GM19395 (cell line): ENCODE data around the gene RBKS.
A peak's percentile ranks its signal among the peaks of the same experiment; 100 is the strongest.

Experiments used
- ATAC-seq: cut with Tn5 transposase; IDR thresholded peaks from one replicate; pipeline ENCODE4 v1.9.1; 2021; ENCODE audit warnings: mild to moderate bottlenecking, moderate library complexity; ENCODE audit not compliant: unreplicated experiment

The RBKS gene

DNA sequence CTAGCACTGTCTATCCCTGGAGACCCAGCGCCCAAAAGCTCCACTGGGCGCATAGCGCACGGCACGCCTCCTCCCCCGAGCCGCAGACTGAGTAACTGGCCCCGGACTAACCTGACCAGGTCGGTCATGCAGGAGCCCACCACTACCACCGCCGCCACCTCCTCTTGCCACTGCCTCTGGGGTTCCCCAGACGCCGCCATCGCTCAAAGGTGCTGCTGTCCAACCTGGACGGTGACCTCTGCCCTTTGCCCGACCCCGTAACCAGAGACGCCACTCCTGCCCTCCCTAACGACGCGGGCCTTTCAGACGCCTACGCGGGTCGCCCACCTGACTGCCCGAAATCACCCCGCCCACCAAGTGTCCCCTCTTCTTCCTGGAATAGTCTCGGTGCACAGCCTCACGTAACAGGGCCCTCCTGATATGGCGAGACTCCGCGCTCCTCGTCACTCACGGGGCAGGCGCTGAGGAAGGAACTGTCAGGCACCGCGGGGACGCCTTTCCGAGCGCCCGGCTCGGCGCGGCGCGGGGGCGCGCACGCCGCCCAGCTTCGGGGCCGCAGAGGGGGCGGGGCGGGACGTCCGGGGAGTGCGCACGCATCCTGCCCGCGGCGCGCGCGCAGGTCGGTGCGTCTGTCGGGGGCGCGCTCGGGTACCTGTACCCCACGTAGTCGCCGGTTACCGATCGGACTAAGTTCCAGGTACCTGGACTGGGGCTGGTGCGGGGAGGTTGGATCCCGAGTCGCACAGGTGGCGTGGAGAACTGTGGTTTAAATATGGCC is at the start of gene RBKS, which contains the start of gene BABAM2:
Gene RBKS, minus strand, starts transcription at position 242 of the 778 bp plus-strand sequence. Its CDS starts 42 bp downstream, at position 200.
Gene BABAM2, plus strand, starts transcription at position 584 of the 778 bp plus-strand sequence. CDS start 3,828 bp downstream, outside the sequence.
- ATAC-seq, result peak; percentile 81

DNA sequence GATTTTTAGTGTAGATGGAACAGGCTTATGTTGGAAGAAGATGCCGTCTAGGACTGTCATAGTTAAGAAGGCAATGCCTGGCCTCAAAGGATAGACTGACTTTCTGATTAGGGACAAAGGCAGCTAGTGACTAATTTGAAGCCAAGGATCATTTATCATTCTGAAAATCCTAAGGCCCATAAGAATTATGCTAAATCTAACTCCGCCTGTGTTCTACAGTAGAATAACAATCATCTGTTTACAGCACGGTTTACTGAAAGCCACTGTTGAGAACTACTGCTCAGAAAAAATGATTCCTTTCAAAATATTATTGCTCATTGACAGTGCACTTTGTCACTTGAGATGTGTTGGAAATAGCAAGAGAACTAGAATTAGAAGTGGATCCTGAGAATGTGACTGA is 44.8 kb upstream of the RBKS start:
- ATAC-seq, result no peak

DNA sequence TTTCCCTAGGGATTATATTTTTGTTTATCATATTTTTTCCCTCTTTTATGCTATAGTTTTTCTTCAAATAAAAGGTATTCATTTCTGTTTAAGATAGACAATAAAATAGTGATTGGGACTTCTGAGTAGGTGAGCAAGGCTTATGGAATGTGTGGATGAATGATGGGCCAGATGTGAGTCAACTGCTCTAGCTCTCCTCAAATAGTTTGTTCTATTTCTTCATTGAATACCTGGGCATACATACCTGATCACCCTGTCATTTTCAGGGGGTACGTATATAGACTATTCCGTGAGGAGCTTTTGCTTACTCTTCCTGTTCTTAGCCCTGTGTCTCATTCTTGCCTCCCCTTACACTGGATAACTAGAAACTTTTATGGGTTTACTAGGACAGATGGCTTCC is 42.2 kb upstream of the RBKS start:
- no peak for ATAC-seq

DNA sequence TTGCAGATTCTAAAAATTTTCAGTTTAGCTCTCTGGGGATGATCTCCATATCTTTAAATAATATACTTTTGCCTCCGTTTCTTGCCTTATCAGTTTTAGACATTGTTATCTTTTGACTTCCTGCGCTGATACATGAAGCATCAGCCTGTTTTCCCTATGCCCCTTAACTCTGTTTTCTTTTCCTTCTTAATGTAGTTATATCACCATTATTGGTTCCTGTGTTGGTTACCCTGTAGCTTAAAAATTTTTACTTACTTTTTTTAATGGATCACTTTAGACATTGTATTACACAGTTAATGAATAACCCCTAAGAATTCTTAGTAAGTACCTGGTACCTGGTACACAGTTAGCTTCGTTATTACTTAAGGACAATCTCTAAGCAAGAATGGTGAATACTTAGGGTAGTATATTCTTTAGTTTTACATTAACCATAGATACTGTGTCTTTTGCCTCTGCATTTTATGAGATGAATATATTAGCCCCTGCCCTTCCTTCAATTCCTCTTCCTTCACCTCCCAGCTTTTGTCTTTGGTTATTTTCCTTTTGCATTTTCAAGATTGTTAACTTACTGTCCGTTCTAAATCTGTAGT is 41.3 kb upstream of the RBKS start:
- no peak for ATAC-seq

DNA sequence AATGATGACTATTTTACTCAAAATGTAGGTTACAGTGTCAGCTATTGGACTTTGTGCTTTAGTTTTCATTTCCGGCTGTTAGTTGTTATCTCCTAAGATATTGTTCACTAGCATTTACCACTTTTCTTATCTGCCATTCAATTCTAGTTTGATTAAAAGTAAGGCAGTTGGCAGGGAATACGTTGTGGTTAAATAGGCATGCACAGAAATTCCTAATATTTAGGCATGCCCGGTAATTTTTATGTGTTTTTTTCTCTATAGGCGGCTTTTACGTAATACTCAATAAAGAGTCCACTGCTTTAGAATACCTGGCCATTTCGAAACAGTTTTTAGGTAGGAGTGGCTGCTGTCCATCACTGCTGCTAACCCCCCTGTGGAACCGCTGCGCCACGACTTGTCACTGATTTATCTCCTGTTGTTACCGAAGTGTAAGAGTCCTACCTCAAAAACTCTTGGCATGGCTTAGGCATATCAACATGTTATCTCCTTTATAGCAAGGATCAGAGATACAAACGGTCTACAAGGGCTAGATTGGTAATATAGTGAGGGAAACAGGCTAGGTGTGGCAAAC is 39.8 kb upstream of the RBKS start:
- ATAC-seq, result no peak

DNA sequence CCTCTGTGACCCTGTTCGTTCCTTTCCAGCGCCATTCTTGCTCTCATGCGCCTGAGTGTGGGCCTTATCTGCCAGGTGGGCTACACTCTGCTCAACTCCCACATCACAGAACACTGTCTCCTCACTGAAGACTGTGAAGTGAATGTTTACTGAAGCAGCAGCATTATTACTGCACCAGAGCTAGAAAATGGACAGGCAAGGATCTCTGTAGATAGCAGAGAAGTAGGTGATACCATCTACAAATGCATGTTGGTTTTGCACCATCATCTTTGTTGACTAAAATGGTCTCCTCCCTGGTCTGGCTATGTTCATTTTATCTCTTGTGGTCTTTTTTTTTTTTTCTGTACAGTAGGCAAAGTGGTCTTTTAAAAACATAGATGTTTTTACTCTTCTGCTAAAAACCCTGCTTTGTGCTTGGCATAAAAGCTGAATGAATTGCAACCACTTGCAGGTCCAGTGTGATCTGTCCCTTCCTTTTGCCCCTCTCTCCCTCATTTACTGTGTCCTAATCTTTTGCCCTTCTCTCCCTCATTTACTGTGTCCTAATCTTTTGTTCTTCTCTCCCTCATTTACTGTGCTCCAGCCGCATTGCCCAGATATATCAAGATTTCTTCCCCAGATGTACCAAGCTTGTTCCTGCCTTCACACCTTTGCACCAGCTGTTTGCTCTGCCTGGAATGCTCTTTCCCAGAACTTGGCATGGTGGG is 35.7 kb upstream of the RBKS start:
- no peak for ATAC-seq

DNA sequence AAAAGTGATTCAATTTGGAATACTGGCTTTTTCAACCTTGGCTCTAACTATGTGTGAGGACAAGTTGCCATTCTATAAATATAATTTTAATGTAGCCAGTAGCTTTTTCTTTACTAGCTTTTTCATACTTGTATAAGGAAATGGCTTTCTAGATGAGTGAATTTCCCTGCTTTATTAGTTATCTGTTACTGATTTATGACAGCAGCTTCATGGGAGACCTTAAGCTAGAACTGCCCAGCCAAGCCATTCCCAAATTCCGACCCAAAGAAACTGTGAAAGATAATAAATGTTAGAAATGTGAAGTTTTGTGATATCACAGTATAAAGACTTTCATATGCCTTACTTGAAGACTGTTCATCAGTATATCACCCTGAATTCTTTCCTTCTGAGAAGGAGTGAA is 32.7 kb upstream of the RBKS start:
- ATAC-seq, result no peak

DNA sequence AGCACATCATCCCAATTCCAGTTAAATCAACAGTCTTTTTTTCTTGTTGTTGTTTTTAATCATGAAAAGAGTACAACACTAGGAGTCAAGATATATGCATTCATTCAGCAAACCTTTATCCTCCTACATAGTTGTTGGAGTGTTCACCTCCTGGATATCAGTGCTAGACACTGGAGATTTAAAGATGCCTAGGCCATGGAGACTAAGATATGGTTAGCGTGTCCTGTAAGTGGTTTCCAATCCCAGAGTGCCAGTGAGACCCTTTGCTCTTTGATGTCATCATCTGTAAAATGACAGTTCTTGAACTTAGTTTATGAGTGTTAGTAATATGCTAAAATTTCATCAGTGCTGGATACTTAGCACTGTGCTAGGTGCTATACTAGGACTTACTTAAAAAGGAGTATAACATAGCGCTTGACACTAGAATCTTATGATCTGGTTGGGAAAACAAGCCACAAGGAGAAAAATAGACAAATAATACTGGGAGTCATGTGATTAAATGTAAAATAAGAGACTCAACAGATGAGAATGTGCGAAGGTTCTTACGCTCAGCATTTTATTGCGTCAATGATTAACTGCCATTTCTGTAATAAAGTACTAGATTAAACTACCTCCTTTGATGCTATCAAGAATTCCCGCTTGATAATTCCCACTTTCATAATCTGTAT is 31.8 kb upstream of the RBKS start:
- ATAC-seq, result no peak

DNA sequence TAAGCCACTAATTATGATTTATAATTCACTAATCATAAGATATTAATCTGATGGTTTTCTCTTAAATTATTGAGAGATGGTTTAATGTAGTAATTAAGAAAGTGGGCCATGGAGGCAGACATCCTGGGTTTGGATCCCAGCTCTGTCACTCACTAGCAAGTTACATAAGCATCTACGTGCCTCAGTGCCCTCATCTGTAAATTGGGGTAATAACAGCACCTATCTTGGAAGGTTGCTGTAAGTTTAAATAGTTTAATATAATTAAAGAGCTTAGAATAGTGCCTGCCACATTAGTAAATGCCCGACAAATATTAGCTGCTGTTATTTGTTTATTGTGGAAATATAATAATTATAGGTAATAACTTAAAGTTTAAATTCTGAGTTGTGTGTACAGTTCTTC is 31.2 kb upstream of the RBKS start:
- ATAC-seq, result no peak

DNA sequence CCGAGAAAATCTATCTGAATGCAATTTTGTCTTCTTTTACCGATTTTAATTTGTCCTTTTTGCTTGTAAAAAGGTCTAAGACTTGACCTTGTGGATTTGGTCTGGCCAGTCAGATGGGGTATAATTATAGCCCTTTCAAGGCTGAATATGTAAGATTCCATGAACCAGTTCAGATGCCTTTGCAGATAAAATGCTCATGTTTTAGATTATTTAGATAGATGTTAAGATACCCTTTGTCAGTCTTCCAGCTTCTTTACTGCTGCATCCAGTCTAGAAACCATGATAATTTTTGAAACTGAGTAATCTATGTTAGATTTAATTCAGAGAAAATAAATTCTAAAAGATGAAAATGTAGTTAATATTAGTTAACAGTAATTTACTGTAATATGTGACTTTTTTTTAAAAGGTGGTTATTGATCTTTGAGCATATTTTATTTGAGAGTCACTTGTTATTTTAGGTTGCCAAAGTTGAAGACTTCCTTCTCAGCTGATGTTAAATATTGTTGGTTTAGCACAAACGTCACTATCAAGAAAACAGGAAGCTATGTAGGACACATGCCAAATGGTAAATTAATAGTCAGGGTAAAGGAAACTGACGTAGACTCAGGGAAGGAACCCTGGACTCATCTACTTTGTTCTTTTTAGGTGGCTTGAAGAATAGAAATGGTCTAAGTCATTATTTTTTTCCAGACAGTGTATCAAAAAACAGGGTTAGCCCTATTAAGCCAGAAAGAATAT is 30.1 kb upstream of the RBKS start:
- no peak for ATAC-seq

DNA sequence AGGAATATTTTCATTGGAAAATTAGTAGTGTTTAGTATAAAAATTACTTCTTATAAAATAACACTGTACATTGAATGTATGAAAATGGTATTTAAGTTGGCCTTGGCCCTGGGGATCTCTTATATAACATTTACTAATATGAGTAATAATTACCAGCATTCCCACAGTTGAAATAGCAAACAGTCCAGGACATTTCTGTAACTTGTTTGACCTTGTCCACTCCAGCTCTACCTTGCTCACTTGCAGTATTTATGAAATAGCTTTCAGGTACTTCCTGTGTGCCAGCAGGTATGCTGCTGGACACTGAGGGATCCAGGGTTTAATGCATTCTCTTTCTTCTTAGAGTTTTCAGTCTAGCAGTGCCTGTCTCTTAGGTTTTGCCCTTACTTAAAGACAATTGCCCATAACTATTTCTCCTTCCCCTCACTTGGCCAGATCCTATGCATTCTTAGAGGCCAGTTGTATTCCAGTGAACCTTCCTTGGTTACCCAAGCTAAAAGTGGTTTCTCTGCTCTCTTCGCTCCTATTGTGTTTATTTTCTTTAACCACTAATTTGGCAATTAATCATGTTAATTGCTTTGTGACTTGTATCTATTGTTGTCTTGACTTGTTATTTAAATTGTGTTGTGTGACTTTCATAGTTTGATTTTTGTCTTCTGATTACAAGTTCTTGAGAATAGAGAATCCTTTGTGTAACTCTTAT is 26.3 kb upstream of the RBKS start:
- ATAC-seq, result no peak

DNA sequence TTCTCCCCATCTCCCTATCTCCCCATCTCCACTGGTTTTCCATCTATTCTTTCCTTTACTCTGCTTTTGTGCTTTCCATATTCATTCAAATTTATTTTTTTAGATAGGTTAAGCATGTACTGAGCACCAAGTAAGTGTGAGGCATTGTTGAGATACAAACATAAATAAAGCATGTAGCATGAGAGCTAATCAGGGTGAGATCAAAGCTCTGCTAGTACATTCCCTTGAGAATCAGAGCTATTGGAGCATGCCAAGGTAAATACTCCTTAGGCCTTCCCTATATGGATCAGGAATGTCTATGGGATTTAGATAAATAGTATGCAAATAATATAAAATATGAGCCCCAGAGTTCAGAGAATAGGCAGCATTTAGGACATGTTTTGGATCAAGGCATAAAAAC is 25.7 kb upstream of the RBKS start:
- ATAC-seq, result no peak

DNA sequence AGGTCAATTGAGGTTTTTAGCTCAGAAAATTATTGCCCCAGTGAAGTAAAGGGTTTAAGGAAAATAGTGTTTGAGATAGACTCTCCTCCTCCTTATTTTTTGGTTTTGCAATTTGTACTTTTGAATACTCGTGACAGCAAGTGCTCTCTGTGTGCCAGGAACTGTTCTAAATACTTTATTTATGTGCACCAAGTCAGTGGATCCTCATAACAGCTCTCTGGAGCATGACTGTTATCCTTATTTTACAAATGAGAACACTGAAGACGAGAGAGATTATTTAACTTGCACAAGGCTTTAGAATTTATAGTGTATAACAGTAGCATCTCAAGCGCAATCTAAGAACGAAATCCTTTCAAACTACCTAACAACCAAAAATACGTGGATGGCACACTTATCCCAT is 25.0 kb upstream of the RBKS start:
- no peak for ATAC-seq

DNA sequence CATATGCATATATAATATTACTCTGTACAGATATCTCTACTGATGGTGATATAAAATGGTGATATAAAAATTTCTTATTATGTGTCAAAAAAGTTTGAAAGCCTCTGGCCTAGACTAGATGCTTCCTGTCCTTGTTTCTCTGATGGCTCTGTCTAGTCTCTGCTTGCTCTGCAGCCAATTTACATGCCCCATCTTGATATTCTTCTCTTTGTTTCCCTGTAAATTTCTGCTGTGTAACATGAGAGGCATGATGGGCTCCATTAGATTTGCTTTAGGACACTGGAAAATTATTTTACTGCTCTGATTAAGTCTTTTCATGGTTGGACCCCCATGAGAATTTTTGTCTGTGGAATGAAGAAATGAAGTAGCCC is 24.6 kb upstream of the RBKS start:
- no peak for ATAC-seq

DNA sequence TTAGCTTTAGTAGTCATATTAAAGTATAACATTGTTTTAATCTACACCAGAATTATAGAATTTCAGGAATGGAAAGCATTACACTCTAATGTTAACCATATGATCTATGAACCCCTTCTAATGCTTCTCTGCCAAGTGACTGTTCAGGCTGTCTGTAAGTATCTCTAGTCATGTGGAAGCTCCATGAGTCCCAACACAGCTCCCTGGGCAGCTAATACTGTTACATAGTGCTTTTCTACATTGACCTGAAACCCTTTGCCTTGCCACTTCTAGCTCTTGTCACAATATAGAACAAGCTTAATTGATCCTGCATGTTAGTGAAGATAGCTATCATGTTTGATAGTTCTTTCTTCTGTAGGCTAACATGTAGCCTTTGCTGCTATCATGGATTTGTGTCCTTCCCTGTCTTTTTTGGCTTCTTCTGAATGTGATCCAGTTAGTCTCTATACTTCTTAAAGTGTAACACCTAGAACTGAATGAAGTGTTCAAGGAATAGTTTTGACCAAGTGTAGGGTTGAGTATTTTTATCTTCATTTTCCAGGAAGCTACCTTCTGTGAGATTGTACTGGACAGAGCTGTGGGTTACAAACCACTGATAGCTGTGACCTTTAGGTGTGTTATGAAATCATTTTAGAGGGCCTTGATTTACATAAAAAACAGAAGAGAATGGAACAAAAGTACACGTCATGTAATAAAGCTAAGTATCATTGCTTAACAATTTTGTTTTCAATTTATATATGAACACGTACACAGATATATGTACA is 24.0 kb upstream of the RBKS start:
- no peak for ATAC-seq

DNA sequence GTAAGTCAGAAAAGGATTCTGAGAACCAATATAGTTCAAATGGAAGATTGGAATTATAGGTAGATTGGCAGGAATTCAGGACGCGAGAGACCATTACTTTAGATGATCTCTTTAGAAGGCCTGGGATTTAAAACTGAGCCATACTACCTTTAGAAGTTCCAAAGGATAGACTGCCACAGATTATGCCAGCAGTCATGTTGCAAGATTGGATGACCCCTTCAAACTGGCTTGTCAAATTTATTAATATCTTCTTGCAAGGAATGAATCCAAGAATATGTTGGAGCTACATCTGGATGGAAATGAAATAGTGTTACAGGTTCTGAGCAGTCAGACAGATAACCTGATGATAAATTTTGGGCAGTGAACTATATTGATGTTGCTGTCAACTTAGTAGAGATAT is 22.3 kb upstream of the RBKS start:
- no peak for ATAC-seq

DNA sequence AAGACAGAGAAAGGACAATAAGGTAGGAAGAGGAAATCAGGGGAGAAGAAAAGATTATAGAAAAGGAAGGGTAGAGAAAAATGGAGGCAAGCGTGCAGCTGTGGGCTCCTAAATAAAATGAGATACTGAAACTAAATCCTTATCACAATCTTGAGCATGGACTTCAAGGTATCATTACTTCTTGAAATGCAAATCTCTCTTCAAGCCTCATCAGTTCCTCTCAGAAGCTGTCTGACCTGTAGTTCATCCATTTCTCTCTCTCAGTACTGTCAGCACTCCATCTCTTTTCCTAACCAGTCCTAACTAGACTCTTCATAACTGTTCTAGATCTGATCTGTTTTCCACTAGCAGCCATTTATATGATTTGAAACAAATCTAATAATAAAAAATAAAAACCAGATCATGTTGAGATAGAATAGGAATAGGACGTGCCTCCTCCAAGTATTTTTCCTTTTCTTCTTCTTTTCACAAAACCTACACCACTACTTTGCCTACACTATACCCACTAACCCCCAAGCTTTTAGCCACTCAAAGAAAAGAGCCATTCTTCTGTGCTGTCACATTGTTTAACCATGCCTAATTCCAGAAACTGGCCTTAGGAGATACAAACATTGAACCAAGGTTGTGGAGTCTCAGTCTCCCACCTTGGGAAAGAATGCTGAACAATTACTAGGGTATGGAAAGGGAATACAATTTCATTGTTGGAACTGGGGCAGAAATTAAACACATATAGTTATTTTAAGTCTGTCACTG is 21.4 kb upstream of the RBKS start:
- ATAC-seq, result no peak

DNA sequence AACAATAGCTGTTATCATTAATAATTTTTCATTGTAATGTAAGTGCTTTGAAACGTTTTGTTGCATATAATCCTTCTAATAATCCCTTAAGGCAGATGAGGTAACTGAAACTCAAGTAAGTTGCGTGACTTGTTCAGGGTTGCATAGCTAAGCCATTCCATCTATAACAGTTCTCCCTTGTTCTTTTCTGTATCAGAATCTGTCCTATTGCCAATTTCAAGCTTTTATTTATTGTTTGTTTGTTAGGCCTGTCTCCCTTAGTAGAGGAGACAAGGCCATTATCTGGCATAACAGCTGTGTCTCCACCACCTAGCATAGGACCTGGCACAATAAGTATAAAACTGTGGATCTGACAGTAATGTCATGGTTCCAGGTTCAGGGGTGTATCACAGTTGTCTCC is 19.7 kb upstream of the RBKS start:
- ATAC-seq, result no peak
